Gastroesophageal sphincter (tissue), 4 donors: Measurements from ENCODE around the gene ITGA7. TPM values are rescaled to one million over a fixed set of nuclear protein-coding genes. Genes with fewer than 3 reads are reported as not detected.
A peak's percentile ranks its signal among the peaks of the same experiment; 100 is the strongest.

Experiments used
- ATAC-seq: fragments of 150-250 bp; one replicate; pipeline ENCODE4 v1.9.1; 2016; ENCODE audit warnings: mild to moderate bottlenecking, moderate library complexity
- H3K27ac ChIP-seq, 4 donors: fragments of 200-600 bp; sonication (generic) in 3 of 4; 1 replicate in 3 of 4; 2 replicates in 1 of 4; pipeline ENCODE4 v1.5.1; 2016 to 2019
- H3K27me3 ChIP-seq: fragments of 200-600 bp; sonication (generic); one replicate; pipeline ENCODE4 v1.5.1; 2019
- H3K36me3 ChIP-seq, 2 donors: fragments of 200-600 bp; sonication (generic); one replicate each; pipeline ENCODE4 v1.5.1; 2019; ENCODE audit warnings: control low read depth in 1 of 2
- H3K4me1 ChIP-seq, 3 donors: fragments of 200-600 bp; sonication (generic); 1 replicate in 2 of 3; 2 replicates in 1 of 3; pipeline ENCODE4 v1.5.1; 2016 to 2019; ENCODE audit warnings: control low read depth in 2 of 3
- H3K4me3 ChIP-seq, 2 donors: fragments of 200-600 bp; sonication (generic); one replicate each; pipeline ENCODE4 v1.5.1; 2019; ENCODE audit warnings: mild to moderate bottlenecking in 1 of 2, moderate library complexity in 1 of 2
- H3K9me3 ChIP-seq, 3 donors: fragments of 200-600 bp; sonication (generic); one replicate each; pipeline ENCODE4 v1.5.1; 2017 to 2019; ENCODE audit warnings: control low read depth in 2 of 3
- CTCF ChIP-seq, 4 experiments: fragments of 200-600 bp in 2 of 4; fragments of 450-650 bp in 2 of 4; sonication (generic) in 1 of 4; IDR thresholded peaks; one replicate each; pipeline ENCODE4 v1.5.1; 2017 to 2019; ENCODE audit warnings: antibody characterized with exemption in 4 of 4, mild to moderate bottlenecking in 2 of 4, moderate library complexity in 2 of 4
- EP300 ChIP-seq: sonication (generic); formaldehyde crosslinking; IDR thresholded peaks from one replicate; pipeline ENCODE4 v1.6.1; 2017; ENCODE audit warnings: antibody characterized with exemption, mild to moderate bottlenecking
- POLR2A ChIP-seq, 2 donors: fragments of 450-650 bp; IDR thresholded peaks; one replicate each; pipeline ENCODE4 v1.6.1; 2017; ENCODE audit warnings: antibody characterized with exemption in 2 of 2, mild to moderate bottlenecking in 2 of 2, moderate library complexity in 1 of 2
- POLR2AphosphoS5 ChIP-seq: sonication (generic); formaldehyde crosslinking; IDR thresholded peaks from one replicate; pipeline ENCODE4 v1.6.1; 2017; ENCODE audit warnings: antibody characterized with exemption
- WGBS, 2 donors: methylation state at CpG; one replicate each; pipeline ENCODE4 v1.1.5; 2018; ENCODE audit warnings: low coverage in 1 of 2; 5-methylcytosine and 5-hydroxymethylcytosine counted together
- total RNA-seq, 4 donors: library from RNA; depleted of rRNA; stranded (reverse); fragments of >200 nt; gene quantifications; one replicate each; pipeline ENCODE4 v1.1.0, GENCODE V29; 2016

ITGA7 gene
- total RNA-seq, 4 donors from 2014 or later = 143 to 260 (median 182) TPM

- H3K27me3 ChIP-seq = no peaks in the 10 kb centered on the region
- 0 to 20% methylated on average over 2 to 4 of the region's 11 CpGs for WGBS, 2 donors
- no peaks in the 10 kb centered on the region for H3K9me3 ChIP-seq
- TF ChIP-seq CTCF (IDR thresholded peaks at IDR 0.05) (peak in 3 of 4 experiments; percentile 71 to 75 (median 75)), POLR2A (IDR thresholded peaks at IDR 0.05) (no peak), EP300 (no peak), POLR2AphosphoS5 (no peak)
- peaks cover 8 to 85% (median 60%) of the 10 kb centered on the region in 3 donors for H3K4me1 ChIP-seq
- ATAC-seq = no peak
- peak overlapping the region in 3 of 4 donors; percentile 73 to 98 (median 96) for H3K27ac ChIP-seq
- peaks cover 0 to 36% of the 10 kb centered on the region in 2 donors for H3K36me3 ChIP-seq
- no peak overlapping the region for H3K4me3 ChIP-seq
Measured at GRCh38 chr12:55724226-55724939, 16.7 kb upstream of the ITGA7 start.

- H3K4me3 ChIP-seq = no peak overlapping the region
- peaks cover 0 to 36% of the 10 kb centered on the region in 2 donors for H3K36me3 ChIP-seq
- TF ChIP-seq POLR2A (IDR thresholded peaks at IDR 0.05) = no peak
- TF ChIP-seq POLR2AphosphoS5 = no peak
- TF ChIP-seq EP300 = no peak
- TF ChIP-seq CTCF (IDR thresholded peaks at IDR 0.05) = no peak
- H3K9me3 ChIP-seq = no peaks in the 10 kb centered on the region
- ATAC-seq = no peak
- H3K4me1 ChIP-seq = peaks cover 15 to 92% (median 67%) of the 10 kb centered on the region in 3 donors
- peak overlapping the region; percentile 8 to 98 (median 84) for H3K27ac ChIP-seq
- no peaks in the 10 kb centered on the region for H3K27me3 ChIP-seq
- WGBS, 2 donors = 21 to 28% methylated on average over 6 to 7 of the region's 10 CpGs
Measured at GRCh38 chr12:55723516-55724225, 16.0 kb upstream of the ITGA7 start.

GRCh38 chr12:55722948-55723347 is 15.2 kb upstream of the ITGA7 start:
- TF ChIP-seq POLR2AphosphoS5 (peak; percentile 17), EP300 (no peak), CTCF (IDR thresholded peaks at IDR 0.05) (no peak), POLR2A (IDR thresholded peaks at IDR 0.05) (no peak)
- Histone ChIP-seq H3K4me1 (peaks cover 23 to 99% (median 74%) of the 10 kb centered on the region in 3 donors), H3K36me3 (peaks cover 0 to 36% of the 10 kb centered on the region in 2 donors), H3K27me3 (no peaks in the 10 kb centered on the region), H3K27ac (peak overlapping the region in 3 of 4 donors; percentile 73 to 98 (median 96)), H3K4me3 (no peak overlapping the region), H3K9me3 (no peaks in the 10 kb centered on the region)
- WGBS, 2 donors = 80 to 89% methylated on average over 2 to 6 of the region's 8 CpGs
- no peak for ATAC-seq

GRCh38 chr12:55721601-55722213 is 14.0 kb upstream of the ITGA7 start:
- TF ChIP-seq POLR2A (IDR thresholded peaks at IDR 0.05) (no peak), CTCF (IDR thresholded peaks at IDR 0.05) (no peak), POLR2AphosphoS5 (no peak), EP300 (no peak)
- H3K36me3 ChIP-seq = peaks cover 0 to 32% of the 10 kb centered on the region in 2 donors
- ATAC-seq = no peak
- H3K4me1 ChIP-seq = peaks cover 18 to 100% (median 74%) of the 10 kb centered on the region in 3 donors
- no peaks in the 10 kb centered on the region for H3K9me3 ChIP-seq
- WGBS, 2 donors = 56 to 65% methylated on average over 4 to 5 of the region's 14 CpGs
- H3K27ac ChIP-seq = peak overlapping the region; percentile 84 to 98 (median 97)
- H3K4me3 ChIP-seq = peak overlapping the region in 1 of 2 donors; percentile 33
- H3K27me3 ChIP-seq = no peaks in the 10 kb centered on the region
